ENCODE data around the gene DDX3X. TPM values are rescaled to one million over a fixed set of nuclear protein-coding genes. Genes with fewer than 3 reads are reported as not detected.
"Not testable (repeated sequence)": the region's sequence is repeated elsewhere in the genome, so short reads cannot be mapped to it uniquely, and the experiment has no call there.

Gene DDX3X
- total and polyA plus RNA-seq, 9 of the 15 experiments (the other 6 are each of a cell fraction or from before 2014, with no cell fraction given) = 51.3 to 232 (median 138) TPM

GRCh38 chrX:41316266-41316665, 17.7 kb upstream of the DDX3X start:
- H2AFZ ChIP-seq (ENCODE audit: low read depth, low read length); H3K27me3 ChIP-seq (ENCODE audit: control insufficient read depth in 2 of 2, insufficient read depth in 2 of 2, low read length in 2 of 2); BruUV-seq (replicated peaks); H3K4me2 ChIP-seq (ENCODE audit: insufficient read depth, low read length); FAIRE-seq; in situ Hi-C loops (cut with MboI); ATAC-seq; H3K36me3 ChIP-seq (ENCODE audit: control insufficient read depth, insufficient read depth, low read length); H3K9me3 ChIP-seq (replicated peaks; ENCODE audit: control insufficient read depth, insufficient read depth, low read depth, low read length); H3K4me3 ChIP-seq; H3K9me1 ChIP-seq (ENCODE audit: control insufficient read depth, insufficient read depth, low read length); H3K4me1 ChIP-seq (replicated peaks in 1 of 2; ENCODE audit: control insufficient read depth in 2 of 2, insufficient read depth in 2 of 2, low read length in 2 of 2); H3K27ac ChIP-seq (ENCODE audit: extremely low read depth, low read depth, low read length); CTCF ChIA-PET (ENCODE audit: low intra/inter-chr PET ratio); intact Hi-C loops (cut with micrococcal nuclease); H3K9ac ChIP-seq (ENCODE audit: insufficient read depth in 1 of 2, low read depth in 2 of 2, low read length in 2 of 2); DNase-seq (ENCODE audit: extremely low read depth in 1 of 4, low spot score in 3 of 4); H3K79me2 ChIP-seq (ENCODE audit: control insufficient read depth, insufficient read depth, low read length); H4K20me1 ChIP-seq (replicated peaks; ENCODE audit: control insufficient read depth, insufficient read depth, low read length): not testable (repeated sequence)
- POLR2A ChIA-PET = interaction anchor here (0.7 to 1.4 kb wide), 2 partner anchors 13 to 482 kb away, joined by 3 read pairs; no protein-coding TSS in a partner anchor
- WGBS (ENCODE audit: insufficient coverage, low coverage, missing lambda C conversion rate) = 14% methylated on average over 2 of the region's 2 CpGs

GRCh38 chrX:41317477-41318208, 16.3 kb upstream of the DDX3X start:
- Histone ChIP-seq H3K9ac (ENCODE audit: insufficient read depth in 1 of 2, low read depth in 2 of 2, low read length in 2 of 2) (no peak overlapping the region), H4K20me1 (replicated peaks; ENCODE audit: control insufficient read depth, insufficient read depth, low read length) (no peaks in the 10 kb centered on the region), H3K4me1 (replicated peaks in 1 of 2; ENCODE audit: control insufficient read depth in 2 of 2, insufficient read depth in 2 of 2, low read length in 2 of 2) (peaks cover 0 to under 1% of the 10 kb centered on the region in 2 experiments; a peak in 1 of 5 replicates), H3K4me2 (ENCODE audit: insufficient read depth, low read length) (no peak overlapping the region), H3K9me3 (replicated peaks; ENCODE audit: control insufficient read depth, insufficient read depth, low read depth, low read length) (no peaks in the 10 kb centered on the region), H3K27me3 (ENCODE audit: control insufficient read depth in 2 of 2, insufficient read depth in 2 of 2, low read length in 2 of 2) (peaks cover 0 to 1% of the 10 kb centered on the region in 2 experiments; a peak in 2 of 5 replicates), H3K4me3 (no peak overlapping the region), H3K9me1 (ENCODE audit: control insufficient read depth, insufficient read depth, low read length) (no peaks in the 10 kb centered on the region), H3K27ac (ENCODE audit: extremely low read depth, low read depth, low read length) (no peak overlapping the region), H3K36me3 (ENCODE audit: control insufficient read depth, insufficient read depth, low read length) (no peaks in the 10 kb centered on the region), H3K79me2 (ENCODE audit: control insufficient read depth, insufficient read depth, low read length) (no peaks in the 10 kb centered on the region), H2AFZ (ENCODE audit: low read depth, low read length) (no peak overlapping the region)
- intact Hi-C loops (cut with micrococcal nuclease) (no loop called here), in situ Hi-C loops (cut with MboI) (no loop called here)
- FAIRE-seq (no peak), ATAC-seq (no peak), DNase-seq (ENCODE audit: extremely low read depth in 1 of 4, low spot score in 3 of 4) (no peak)
- no peak for TF ChIP-seq POLR2A (conservative IDR thresholded peaks at IDR 0.05)
- no peak for TF ChIP-seq ZNF766 (CRISPR knock-in tag; conservative IDR thresholded peaks at IDR 0.05)
- peak; percentile 75 for TF ChIP-seq ZNF146 (CRISPR knock-in tag; IDR thresholded peaks at IDR 0.05; ENCODE audit: unreplicated experiment)
- peak; percentile 23 for TF ChIP-seq RBM25 (IDR thresholded peaks at IDR 0.05; ENCODE audit: low read depth, low read length, severe bottlenecking)
- no peak for TF ChIP-seq ZNF583 (CRISPR knock-in tag; IDR thresholded peaks at IDR 0.05)
- no peak for TF ChIP-seq UBTF (IDR thresholded peaks at IDR 0.05; ENCODE audit: borderline replicate concordance in 1 of 2, low read depth in 2 of 2, low read length in 2 of 2)
- POLR2A ChIA-PET = no interaction called here
- WGBS (ENCODE audit: insufficient coverage, low coverage, missing lambda C conversion rate) = 32% methylated on average over 4 of the region's 6 CpGs
- CTCF ChIA-PET (ENCODE audit: low intra/inter-chr PET ratio) = no interaction called here
- no TSS peak for BruUV-seq (replicated peaks)
